Endothelial cell of umbilical vein (primary cell): ENCODE results near the gene ATXN2L. TPM values are rescaled to one million over a fixed set of nuclear protein-coding genes. Genes with fewer than 3 reads are reported as not detected.

Source experiments
- BruUV-seq: library from RNA; stranded (reverse); fragments of 400-500 nt; replicated peaks from 2 replicates; lab custom pipeline; 2021; lab: Mats Ljungman, UMichigan
- CTCF ChIA-PET: fragments of 300-600, 350-600 bp; sonication (Branson Sonifier 250); formaldehyde crosslinking; loops from one replicate; lab custom pipeline; 2021; ENCODE audit warnings: antibody characterized with exemption, inconsistent platforms; lab: Charles Lee
- POLR2A ChIA-PET: fragments of 300-600, 350-600 bp; sonication (Branson Sonifier 250); formaldehyde crosslinking; loops from one replicate; lab custom pipeline; 2021; ENCODE audit warnings: antibody characterized with exemption, inconsistent platforms; lab: Charles Lee
- DNase-seq: peaks from one replicate; pipeline ENCODE4 v3.0.0-alpha.2; 2011; ENCODE audit warnings: low read depth, low spot score
- FAIRE-seq: peaks from 2 replicates; lab custom pipeline; 2011; peaks lifted over from hg19 to GRCh38; lab: Jason Lieb, UNC
- H2AFZ ChIP-seq: 2 replicates; pipeline ENCODE4 v1.6.0; 2012; ENCODE audit warnings: low read depth, low read length, control low read depth, inconsistent platforms
- H3K27ac ChIP-seq: 2 replicates; pipeline ENCODE4 v1.5.1; 2011; ENCODE audit warnings: low read depth, mild to moderate bottlenecking, control low read depth, low read length, moderate library complexity; ENCODE audit not compliant: insufficient read depth
- H3K27me3 ChIP-seq, 2 experiments: 2 replicates each; pipeline versions ENCODE4 v1.6.0 to v1.6.1; 2011; ENCODE audit warnings: low read length in 2 of 2, mixed read lengths in 1 of 2; ENCODE audit not compliant: control insufficient read depth in 2 of 2, insufficient read depth in 2 of 2
- H3K36me3 ChIP-seq, 2 experiments: 2 replicates in 1 of 2; 3 replicates in 1 of 2; pipeline ENCODE4 v1.5.1; 2011; ENCODE audit warnings: low read length in 2 of 2, mild to moderate bottlenecking in 1 of 2, moderate library complexity in 1 of 2; ENCODE audit not compliant: control insufficient read depth in 2 of 2, insufficient read depth in 2 of 2; ENCODE audit errors: extremely low read depth in 1 of 2
- H3K4me1 ChIP-seq: 3 replicates; pipeline ENCODE4 v1.5.1; 2011; ENCODE audit warnings: mild to moderate bottlenecking, low read length; ENCODE audit not compliant: control insufficient read depth, insufficient read depth; ENCODE audit errors: extremely low read depth
- H3K4me2 ChIP-seq: 2 replicates; pipeline ENCODE4 v1.6.1; 2011; ENCODE audit warnings: low read length, control low read depth, mixed read lengths; ENCODE audit not compliant: insufficient read depth
- H3K4me3 ChIP-seq, 3 experiments: fragments of 200-600 bp in 1 of 3; sonication (generic), shearing (Covaris generic) in 1 of 3; replicated peaks in 1 of 3; 2 replicates each; pipeline ENCODE4 v1.5.1; 2011 to 2016; ENCODE audit warnings: control low read depth in 3 of 3, low read length in 3 of 3, mild to moderate bottlenecking in 2 of 3, inconsistent platforms in 1 of 3, low read depth in 1 of 3, moderate library complexity in 1 of 3; ENCODE audit not compliant: insufficient read depth in 1 of 3
- H3K79me2 ChIP-seq: 2 replicates; pipeline ENCODE4 v1.6.0; 2012; ENCODE audit warnings: low read length, inconsistent platforms; ENCODE audit not compliant: control insufficient read depth, insufficient read depth
- H3K9ac ChIP-seq: replicated peaks from 2 replicates; pipeline ENCODE3; 2011; ENCODE audit warnings: low read length, control low read depth; ENCODE audit not compliant: insufficient read depth; ENCODE audit errors: extremely low read depth
- H3K9me1 ChIP-seq: replicated peaks from 3 replicates; pipeline ENCODE4 v1.6.0; 2011; ENCODE audit warnings: mild to moderate bottlenecking, low read length; ENCODE audit not compliant: control insufficient read depth, insufficient read depth; ENCODE audit errors: extremely low read depth
- H3K9me3 ChIP-seq: replicated peaks from 2 replicates; pipeline ENCODE4 v1.5.1; 2012; ENCODE audit warnings: low read length, inconsistent platforms; ENCODE audit not compliant: control insufficient read depth, insufficient read depth
- H4K20me1 ChIP-seq: replicated peaks from 2 replicates; pipeline ENCODE3; 2011; ENCODE audit warnings: mild to moderate bottlenecking, low read length; ENCODE audit not compliant: control insufficient read depth, insufficient read depth; ENCODE audit errors: extremely low read depth
- FOS ChIP-seq: IDR thresholded peaks from 2 replicates; pipeline ENCODE4 v1.6.1; 2011; ENCODE audit warnings: mild to moderate bottlenecking, low read length, moderate library complexity, borderline replicate concordance; ENCODE audit not compliant: insufficient read depth
- JUN ChIP-seq: IDR thresholded peaks from 2 replicates; pipeline ENCODE4 v1.6.1; 2011; ENCODE audit warnings: borderline replicate concordance, low read depth; ENCODE audit not compliant: insufficient read length, insufficient read depth
- MYC ChIP-seq: IDR thresholded peaks from one replicate; pipeline ENCODE4 v1.6.1; 2011; ENCODE audit warnings: mild to moderate bottlenecking, low read depth, low read length
- dilution Hi-C: fragments of 300-500 bp; cut with MboI; formaldehyde crosslinking; loops from one replicate; pipeline ENCODE4 v1.15.0; 2019; ENCODE audit warnings: low sequenced_read_pairs; ENCODE audit not compliant: extremely low pct_ligation_motif_present
- intact Hi-C: fragments of 100-400 bp; cut with micrococcal nuclease; formaldehyde crosslinking; loops from one replicate; pipeline ENCODE4 v1.10.0; 2022
- polyA plus RNA-seq, 4 experiments: library from polyadenylated mRNA; depleted of rRNA in 3 of 4; stranded (reverse) in 3 of 4; unstranded in 1 of 4; fragments of >200 nt; gene quantifications; 2 replicates each; pipeline versions ENCODE4 v1.2.1 to v1.2.3, GENCODE V29; 2011 to 2012; ENCODE audit warnings: missing spikeins in 1 of 4
- total RNA-seq: library from RNA; stranded (reverse); gene quantifications from 2 replicates; pipeline ENCODE4 v1.2.3, GENCODE V29; 2021
- TF ChIP-seq, protein P1 (sequence below), 2 donors: IDR thresholded peaks; 1 replicate in 1 of 2; 2 replicates in 1 of 2; pipeline ENCODE4 v1.5.1; 2011; ENCODE audit warnings: low read length in 2 of 2, mild to moderate bottlenecking in 2 of 2, moderate library complexity in 2 of 2, control low read depth in 1 of 2, inconsistent platforms in 1 of 2, low read depth in 1 of 2; ENCODE audit not compliant: insufficient read depth in 1 of 2; ENCODE audit errors: extremely low read depth in 1 of 2

Gene ATXN2L
- total and polyA plus RNA-seq, 2 donors (not counting 3 experiments of a cell fraction or from before 2014, with no cell fraction given) = 59.0 to 208 TPM

DNA sequence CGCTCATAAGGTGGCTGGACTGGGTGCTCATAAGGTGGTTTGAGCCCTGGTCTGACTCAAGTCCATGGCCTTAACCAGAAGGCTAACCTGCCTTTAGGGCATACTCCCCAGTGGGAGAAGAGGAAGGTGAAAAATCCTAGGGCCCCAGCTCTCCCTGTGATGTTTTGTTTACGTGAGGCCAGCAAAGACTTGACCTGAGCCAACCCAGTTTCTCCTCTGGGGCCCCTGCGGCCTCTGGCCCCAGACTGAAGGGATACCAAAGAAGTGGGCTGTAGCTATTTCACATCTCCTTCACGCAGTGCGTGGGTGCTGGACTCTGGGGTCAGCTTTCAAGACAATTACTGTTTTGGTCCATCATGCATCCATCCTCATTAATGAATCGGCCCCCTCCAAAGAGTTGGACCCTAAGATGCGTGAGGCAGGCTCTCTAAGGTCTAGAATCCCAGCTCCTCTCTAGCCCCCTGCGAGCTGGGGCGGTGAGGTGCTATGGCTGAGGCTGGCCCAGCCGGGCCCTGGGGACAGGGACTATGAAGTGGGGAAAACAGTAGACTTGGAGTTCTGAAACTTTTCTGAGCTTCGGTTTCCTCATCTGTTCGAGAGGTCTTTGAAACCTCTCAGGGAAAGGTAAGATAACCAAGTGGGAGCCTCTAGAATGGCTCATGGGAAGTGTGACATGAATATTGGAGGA is 42.3 kb downstream of the ATXN2L start:
- no peaks in the 10 kb centered on the region for H4K20me1 ChIP-seq
- ChIA-PET CTCF (interaction anchor here (1.7 to 2.8 kb wide), 4 partner anchors 8 to 80 kb away, joined by 6 to 12 read pairs (median 9); partner anchors contain the start of gene TUFM), POLR2A (interaction anchor here (0.7 kb wide), 1 partner anchor 71 kb away, joined by 3 read pairs; no protein-coding TSS in a partner anchor)
- TF ChIP-seq FOS (no peak), MYC (no peak), JUN (no peak)
- TF ChIP-seq, protein P1, sequence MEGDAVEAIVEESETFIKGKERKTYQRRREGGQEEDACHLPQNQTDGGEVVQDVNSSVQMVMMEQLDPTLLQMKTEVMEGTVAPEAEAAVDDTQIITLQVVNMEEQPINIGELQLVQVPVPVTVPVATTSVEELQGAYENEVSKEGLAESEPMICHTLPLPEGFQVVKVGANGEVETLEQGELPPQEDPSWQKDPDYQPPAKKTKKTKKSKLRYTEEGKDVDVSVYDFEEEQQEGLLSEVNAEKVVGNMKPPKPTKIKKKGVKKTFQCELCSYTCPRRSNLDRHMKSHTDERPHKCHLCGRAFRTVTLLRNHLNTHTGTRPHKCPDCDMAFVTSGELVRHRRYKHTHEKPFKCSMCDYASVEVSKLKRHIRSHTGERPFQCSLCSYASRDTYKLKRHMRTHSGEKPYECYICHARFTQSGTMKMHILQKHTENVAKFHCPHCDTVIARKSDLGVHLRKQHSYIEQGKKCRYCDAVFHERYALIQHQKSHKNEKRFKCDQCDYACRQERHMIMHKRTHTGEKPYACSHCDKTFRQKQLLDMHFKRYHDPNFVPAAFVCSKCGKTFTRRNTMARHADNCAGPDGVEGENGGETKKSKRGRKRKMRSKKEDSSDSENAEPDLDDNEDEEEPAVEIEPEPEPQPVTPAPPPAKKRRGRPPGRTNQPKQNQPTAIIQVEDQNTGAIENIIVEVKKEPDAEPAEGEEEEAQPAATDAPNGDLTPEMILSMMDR (IDR thresholded peaks at IDR 0.05; ENCODE audit: extremely low read depth in 1 of 2, insufficient read depth in 1 of 2, low read depth in 1 of 2, low read length in 2 of 2) = no peak
- intact Hi-C loops = no loop called here
- H3K79me2 ChIP-seq = peaks cover 35% of the 10 kb centered on the region
- peaks cover 8% of the 10 kb centered on the region for H3K4me1 ChIP-seq
- peak overlapping the region; percentile 82 for H3K4me2 ChIP-seq
- no peaks in the 10 kb centered on the region for H3K9me3 ChIP-seq
- FAIRE-seq (no peak), DNase-seq (no peak)
- no peak overlapping the region for H3K9ac ChIP-seq
- no TSS peak for BruUV-seq
- no peak overlapping the region for H2AFZ ChIP-seq
- H3K36me3 ChIP-seq = peaks cover 3 to 26% of the 10 kb centered on the region in 2 experiments
- no peak overlapping the region for H3K27ac ChIP-seq
- H3K4me3 ChIP-seq = peak overlapping the region in 1 of 3 experiments; percentile 90
- no peaks in the 10 kb centered on the region for H3K27me3 ChIP-seq
- no peaks in the 10 kb centered on the region for H3K9me1 ChIP-seq
- dilution Hi-C loops = no loop called here
